Fibroblast of lung (primary cell): Measurements from ENCODE around the gene PMEPA1. TPM values are rescaled to one million over a fixed set of nuclear protein-coding genes. Genes with fewer than 3 reads are reported as not detected.

Experiments
- DNase-seq, 2 donors: peaks; one replicate each; pipeline versions ENCODE4 v3.0.0 to v3.0.0-alpha.2; 2010; ENCODE audit warnings: low read depth in 2 of 2
- H2AFZ ChIP-seq: 2 replicates; pipeline ENCODE4 v1.5.1; 2012; ENCODE audit warnings: low read length, control low read depth, inconsistent platforms
- H3K27ac ChIP-seq: 2 replicates; pipeline ENCODE4 v1.5.1; 2011; ENCODE audit warnings: low read length, control low read depth; ENCODE audit not compliant: insufficient read depth
- H3K27me3 ChIP-seq: 2 replicates; pipeline ENCODE4 v1.5.1; 2011; ENCODE audit warnings: mild to moderate bottlenecking, low read length; ENCODE audit not compliant: control insufficient read depth, insufficient read depth
- H3K36me3 ChIP-seq: 2 replicates; pipeline ENCODE4 v1.5.1; 2011; ENCODE audit warnings: low read length; ENCODE audit not compliant: control insufficient read depth, insufficient read depth
- H3K4me1 ChIP-seq: 2 replicates; pipeline ENCODE4 v1.5.1; 2011; ENCODE audit warnings: low read length; ENCODE audit not compliant: control insufficient read depth, insufficient read depth; ENCODE audit errors: extremely low read depth
- H3K4me2 ChIP-seq: 2 replicates; pipeline ENCODE4 v1.5.1; 2011; ENCODE audit warnings: low read length, control low read depth; ENCODE audit not compliant: insufficient read depth; ENCODE audit errors: extremely low read depth
- H3K4me3 ChIP-seq, 4 experiments: fragments of 200-600 bp in 1 of 4; sonication (generic) in 1 of 4; replicated peaks in 1 of 4; 2 replicates each; pipeline ENCODE4 v1.5.1; 2011 to 2016; ENCODE audit warnings: low read length in 4 of 4, low read depth in 3 of 4, mild to moderate bottlenecking in 3 of 4, control low read depth in 2 of 4, inconsistent platforms in 1 of 4, mixed read lengths in 1 of 4; ENCODE audit not compliant: insufficient read depth in 1 of 4; ENCODE audit errors: control extremely low read depth in 1 of 4
- H3K79me2 ChIP-seq: 2 replicates; pipeline ENCODE4 v1.5.1; 2012; ENCODE audit warnings: mild to moderate bottlenecking, low read length, inconsistent platforms; ENCODE audit not compliant: control insufficient read depth, insufficient read depth
- H3K9ac ChIP-seq: 2 replicates; pipeline ENCODE4 v1.5.1; 2011; ENCODE audit warnings: mild to moderate bottlenecking, low read length, control low read depth; ENCODE audit not compliant: insufficient read depth
- H3K9me3 ChIP-seq: 2 replicates; pipeline ENCODE4 v1.5.1; 2012; ENCODE audit warnings: low read depth, low read length; ENCODE audit not compliant: control insufficient read depth, insufficient read depth
- H4K20me1 ChIP-seq: 2 replicates; pipeline ENCODE4 v1.5.1; 2011; ENCODE audit warnings: low read length; ENCODE audit not compliant: control insufficient read depth, insufficient read depth; ENCODE audit errors: extremely low read depth
- EZH2 ChIP-seq: IDR thresholded peaks from 2 replicates; pipeline ENCODE4 v1.5.1; 2012; ENCODE audit warnings: low read length, control low read depth, mild to moderate bottlenecking; ENCODE audit errors: missing control alignments
- polyA plus RNA-seq, 2 donors: library from polyadenylated mRNA; depleted of rRNA in 1 of 2; stranded (reverse) in 1 of 2; unstranded in 1 of 2; fragments of >200 nt; gene quantifications; 2 replicates each; pipeline ENCODE4 v1.2.1, GENCODE V29; 2011 to 2012; ENCODE audit warnings: missing spikeins in 1 of 2
- total RNA-seq: library from RNA; depleted of rRNA; stranded (reverse); fragments of >200 nt; gene quantifications from 2 replicates; pipeline ENCODE4 v1.2.1, GENCODE V29; 2014
- TF ChIP-seq, protein P1 (sequence below), 2 donors: IDR thresholded peaks in 1 of 2; conservative IDR thresholded peaks in 1 of 2; 1 replicate in 1 of 2; 2 replicates in 1 of 2; pipeline ENCODE4 v1.5.1; 2011 to 2012; ENCODE audit warnings: low read length in 2 of 2, control low read depth in 1 of 2, inconsistent platforms in 1 of 2, low read depth in 1 of 2, mild to moderate bottlenecking in 1 of 2

PMEPA1 gene
- total and polyA plus RNA-seq, 2 donors (not counting 1 experiment from before 2014, with no cell fraction given): 0.19 to 0.33 TPM

DNA sequence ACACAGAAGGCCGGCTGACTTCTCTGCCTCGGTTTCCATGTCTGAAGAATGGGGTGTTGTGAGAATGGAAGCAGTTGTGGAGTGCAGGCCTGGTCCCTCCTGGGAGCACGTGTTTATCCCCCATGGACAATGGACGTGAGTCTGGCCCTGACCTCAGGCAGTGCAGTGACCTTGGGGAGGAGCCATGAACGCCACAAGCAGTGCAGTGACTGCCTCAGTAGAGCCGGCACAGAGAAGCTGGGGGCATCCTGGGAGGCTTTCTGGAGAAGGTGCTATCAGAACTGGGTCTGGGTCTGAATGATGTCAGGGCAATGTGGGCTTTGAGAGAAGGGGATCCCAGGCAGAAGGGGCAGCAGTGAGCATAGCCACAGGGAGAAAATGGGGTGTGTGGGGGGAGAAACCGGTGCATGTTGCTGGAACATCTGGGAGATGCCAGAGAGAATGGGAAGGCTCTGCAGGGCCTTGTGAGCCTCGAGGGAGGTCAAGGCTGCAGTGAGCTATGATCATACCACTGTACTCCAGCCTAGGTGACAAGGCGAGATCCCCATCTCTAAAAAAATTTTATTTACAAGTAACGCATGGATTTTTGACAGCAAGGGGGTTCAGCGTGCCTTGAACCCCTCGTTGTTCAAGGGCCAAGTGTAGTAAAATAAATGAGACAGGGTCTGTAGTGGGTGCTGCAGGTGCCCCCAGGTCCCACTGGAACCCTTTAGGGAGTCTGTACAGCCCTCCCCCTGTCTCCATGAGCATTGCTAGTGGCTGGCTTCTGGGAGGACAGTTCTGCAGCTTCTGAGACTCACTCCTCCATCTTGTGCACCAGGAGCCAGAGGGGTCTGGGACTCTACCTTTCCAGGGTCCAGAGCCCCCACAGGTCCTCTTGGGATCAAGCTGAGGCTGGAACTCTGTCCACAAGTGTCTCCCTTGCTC, 62.5 kb downstream of the PMEPA1 start:
- Histone ChIP-seq H3K4me2 (no peak overlapping the region), H3K27ac (no peak overlapping the region), H4K20me1 (no peaks in the 10 kb centered on the region), H3K4me3 (no peak overlapping the region), H3K9me3 (no peaks in the 10 kb centered on the region), H3K36me3 (no peaks in the 10 kb centered on the region), H3K79me2 (no peaks in the 10 kb centered on the region), H3K27me3 (no peaks in the 10 kb centered on the region), H2AFZ (no peak overlapping the region), H3K4me1 (no peaks in the 10 kb centered on the region), H3K9ac (no peak overlapping the region)
- TF ChIP-seq, protein P1, sequence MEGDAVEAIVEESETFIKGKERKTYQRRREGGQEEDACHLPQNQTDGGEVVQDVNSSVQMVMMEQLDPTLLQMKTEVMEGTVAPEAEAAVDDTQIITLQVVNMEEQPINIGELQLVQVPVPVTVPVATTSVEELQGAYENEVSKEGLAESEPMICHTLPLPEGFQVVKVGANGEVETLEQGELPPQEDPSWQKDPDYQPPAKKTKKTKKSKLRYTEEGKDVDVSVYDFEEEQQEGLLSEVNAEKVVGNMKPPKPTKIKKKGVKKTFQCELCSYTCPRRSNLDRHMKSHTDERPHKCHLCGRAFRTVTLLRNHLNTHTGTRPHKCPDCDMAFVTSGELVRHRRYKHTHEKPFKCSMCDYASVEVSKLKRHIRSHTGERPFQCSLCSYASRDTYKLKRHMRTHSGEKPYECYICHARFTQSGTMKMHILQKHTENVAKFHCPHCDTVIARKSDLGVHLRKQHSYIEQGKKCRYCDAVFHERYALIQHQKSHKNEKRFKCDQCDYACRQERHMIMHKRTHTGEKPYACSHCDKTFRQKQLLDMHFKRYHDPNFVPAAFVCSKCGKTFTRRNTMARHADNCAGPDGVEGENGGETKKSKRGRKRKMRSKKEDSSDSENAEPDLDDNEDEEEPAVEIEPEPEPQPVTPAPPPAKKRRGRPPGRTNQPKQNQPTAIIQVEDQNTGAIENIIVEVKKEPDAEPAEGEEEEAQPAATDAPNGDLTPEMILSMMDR (conservative IDR thresholded peaks at IDR 0.05 in 1 of 2, IDR thresholded peaks at IDR 0.05 in 1 of 2; ENCODE audit: low read depth in 1 of 2, low read length in 2 of 2): no peak
- DNase-seq: no peak

- H4K20me1 ChIP-seq: no peaks in the 10 kb centered on the region
- H3K27ac ChIP-seq: no peak overlapping the region
- H3K36me3 ChIP-seq: no peaks in the 10 kb centered on the region
- no peak overlapping the region for H3K4me2 ChIP-seq
- H3K79me2 ChIP-seq: no peaks in the 10 kb centered on the region
- no peak overlapping the region for H3K4me3 ChIP-seq
- no peaks in the 10 kb centered on the region for H3K27me3 ChIP-seq
- no peaks in the 10 kb centered on the region for H3K9me3 ChIP-seq
- TF ChIP-seq EZH2: no peak
- TF ChIP-seq, protein P1 (conservative IDR thresholded peaks at IDR 0.05 in 1 of 2, IDR thresholded peaks at IDR 0.05 in 1 of 2; ENCODE audit: low read depth in 1 of 2, low read length in 2 of 2): no peak
- H2AFZ ChIP-seq: no peak overlapping the region
- no peak overlapping the region for H3K9ac ChIP-seq
- no peak for DNase-seq
- no peaks in the 10 kb centered on the region for H3K4me1 ChIP-seq
These were observed 70.9 kb downstream of the PMEPA1 start for GRCh38 chr20:57638895-57639236.

DNA sequence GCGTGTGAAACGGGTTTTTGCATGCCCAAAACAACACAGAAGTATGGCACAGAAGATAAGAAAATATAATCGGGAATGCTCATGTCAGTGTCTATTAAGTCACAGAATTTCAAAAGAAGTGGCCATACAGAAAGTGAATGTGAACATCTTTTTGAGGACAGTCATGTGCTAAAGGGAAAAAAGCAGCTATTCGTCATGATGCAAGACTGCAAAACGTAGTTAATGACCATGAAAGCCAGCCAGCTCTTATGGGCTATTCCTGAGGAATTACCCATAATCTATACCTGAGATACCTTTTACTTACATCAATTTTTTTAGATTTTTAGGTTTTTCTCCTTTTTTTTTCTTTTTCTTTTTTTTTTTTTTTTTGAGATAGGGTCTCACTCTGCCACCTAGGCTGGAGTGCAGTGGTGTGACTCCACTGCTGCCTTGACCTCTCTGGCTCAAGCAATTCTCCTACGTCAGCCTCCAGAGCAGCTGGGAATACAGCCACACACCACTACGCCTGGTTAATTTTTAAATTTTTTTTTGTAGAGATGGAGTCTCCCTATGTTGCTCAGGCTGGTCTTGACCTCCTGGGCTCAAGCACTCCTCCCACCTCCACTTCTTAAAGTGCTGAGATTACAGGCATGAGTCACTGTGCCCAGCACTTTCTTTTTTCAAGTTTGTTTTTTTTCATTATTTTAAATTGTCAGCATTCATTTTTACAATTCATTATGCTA, 71.5 kb downstream of the PMEPA1 start:
- H3K27me3 ChIP-seq: no peaks in the 10 kb centered on the region
- no peak overlapping the region for H3K4me3 ChIP-seq
- no peak for TF ChIP-seq EZH2
- TF ChIP-seq, protein P1 (conservative IDR thresholded peaks at IDR 0.05 in 1 of 2, IDR thresholded peaks at IDR 0.05 in 1 of 2; ENCODE audit: low read depth in 1 of 2, low read length in 2 of 2): no peak
- no peaks in the 10 kb centered on the region for H4K20me1 ChIP-seq
- H3K79me2 ChIP-seq: no peaks in the 10 kb centered on the region
- peak in 1 of 2 donors; percentile 53 for DNase-seq
- no peak overlapping the region for H3K27ac ChIP-seq
- H3K9me3 ChIP-seq: no peaks in the 10 kb centered on the region
- no peaks in the 10 kb centered on the region for H3K4me1 ChIP-seq
- no peak overlapping the region for H2AFZ ChIP-seq
- H3K36me3 ChIP-seq: no peaks in the 10 kb centered on the region
- no peak overlapping the region for H3K4me2 ChIP-seq
- H3K9ac ChIP-seq: no peak overlapping the region
